HepG2 (cell line): ENCODE measurements around the gene FMC1. TPM values are rescaled to one million over a fixed set of nuclear protein-coding genes. Genes with fewer than 3 reads are reported as not detected.

Experiments used
- CAMTA2 ChIP-seq: sonication (generic); formaldehyde crosslinking; IDR thresholded peaks from 2 replicates; pipeline ENCODE4 v1.4.0; 2020; ENCODE audit warnings: mild to moderate bottlenecking, missing genetic modification reagents, borderline replicate concordance
- CHD4 ChIP-seq: fragments of 200-600 bp; sonication (generic); IDR thresholded peaks from 2 replicates; pipeline ENCODE4 v1.7.0; 2017; ENCODE audit warnings: mild to moderate bottlenecking, low read length, borderline replicate concordance
- KLF11 ChIP-seq: IDR thresholded peaks from 2 replicates; pipeline ENCODE4 v1.6.1; 2016; ENCODE audit warnings: missing compliant biosample characterization
- NFKBIZ ChIP-seq: IDR thresholded peaks from 2 replicates; pipeline ENCODE4 v1.6.1; 2018; ENCODE audit warnings: missing genetic modification reagents, missing compliant biosample characterization
- U2AF1 ChIP-seq: fragments of 200-400 bp; formaldehyde crosslinking; optimal IDR thresholded peaks from 2 replicates; pipeline ENCODE3; 2017; ENCODE audit warnings: mild to moderate bottlenecking, low read depth, low read length
- ZFP36L1 ChIP-seq: sonication (generic); formaldehyde crosslinking; IDR thresholded peaks from 2 replicates; pipeline ENCODE4 v1.8.0; 2022; ENCODE audit warnings: mild to moderate bottlenecking, missing genetic modification reagents, moderate library complexity
- ZFP62 ChIP-seq: sonication (generic); formaldehyde crosslinking; IDR thresholded peaks from 2 replicates; pipeline ENCODE4 v1.4.0; 2020; ENCODE audit warnings: missing genetic modification reagents
- ZMYM3 ChIP-seq: sonication (generic); formaldehyde crosslinking; IDR thresholded peaks from 2 replicates; pipeline ENCODE4 v1.5.1; 2020; ENCODE audit warnings: mild to moderate bottlenecking, missing genetic modification reagents
- ZNF101 ChIP-seq: sonication (generic); formaldehyde crosslinking; IDR thresholded peaks from 2 replicates; pipeline ENCODE4 v1.4.0; 2020; ENCODE audit warnings: mild to moderate bottlenecking, low read depth, missing genetic modification reagents, borderline replicate concordance
- ZNF460 ChIP-seq: sonication (generic); formaldehyde crosslinking; IDR thresholded peaks from 2 replicates; pipeline ENCODE4 v1.5.1; 2020; ENCODE audit warnings: missing genetic modification reagents, mild to moderate bottlenecking, borderline replicate concordance
- ZNF746 ChIP-seq: sonication (generic); formaldehyde crosslinking; IDR thresholded peaks from 2 replicates; pipeline ENCODE4 v1.8.0; 2022; ENCODE audit warnings: mild to moderate bottlenecking, missing genetic modification reagents
- polyA plus RNA-seq, 8 experiments: library from polyadenylated mRNA; depleted of rRNA in 3 of 8; stranded (reverse) in 7 of 8; unstranded in 1 of 8; fragments of >200 nt; fragmentation: Illumina TruSeq in 4 of 8; extraction: Trizol in 4 of 8; gene quantifications; 2 replicates each; pipeline versions ENCODE4 v1.2.1 to v1.2.3, GENCODE V29; 2011 to 2016; ENCODE audit warnings: low read depth in 4 of 8, missing spikeins in 1 of 8, mixed read lengths in 1 of 8; ENCODE audit not compliant: insufficient read depth in 1 of 8
- total RNA-seq, 5 experiments: library from RNA; depleted of rRNA; stranded (reverse); fragments of >200 nt; fragmentation: Illumina TruSeq; extraction: Trizol; gene quantifications; 2 replicates each; pipeline ENCODE4 v1.2.3, GENCODE V29; 2016; ENCODE audit warnings: low read depth in 1 of 5
- TF ChIP-seq, protein P1 (sequence below): sonication (generic); formaldehyde crosslinking; IDR thresholded peaks from 2 replicates; pipeline ENCODE4 v1.4.0; 2020; ENCODE audit warnings: mild to moderate bottlenecking, missing genetic modification reagents
- TF ChIP-seq, protein P2 (sequence below): IDR thresholded peaks from 2 replicates; pipeline ENCODE4 v1.6.1; 2018; ENCODE audit warnings: missing genetic modification reagents
- TF ChIP-seq, protein P3 (sequence below): sonication (generic); formaldehyde crosslinking; IDR thresholded peaks from 2 replicates; pipeline ENCODE4 v1.8.0; 2022; ENCODE audit warnings: mild to moderate bottlenecking, missing genetic modification reagents, moderate library complexity
- TF ChIP-seq, protein P4 (sequence below): sonication (generic); formaldehyde crosslinking; IDR thresholded peaks from 2 replicates; pipeline ENCODE4 v1.4.0; 2020; ENCODE audit warnings: missing genetic modification reagents

Gene FMC1
- total and polyA plus RNA-seq, 2 of the 13 experiments (the other 11 are each of a cell fraction or from before 2014, with no cell fraction given): 39.2 to 50.7 TPM

DNA sequence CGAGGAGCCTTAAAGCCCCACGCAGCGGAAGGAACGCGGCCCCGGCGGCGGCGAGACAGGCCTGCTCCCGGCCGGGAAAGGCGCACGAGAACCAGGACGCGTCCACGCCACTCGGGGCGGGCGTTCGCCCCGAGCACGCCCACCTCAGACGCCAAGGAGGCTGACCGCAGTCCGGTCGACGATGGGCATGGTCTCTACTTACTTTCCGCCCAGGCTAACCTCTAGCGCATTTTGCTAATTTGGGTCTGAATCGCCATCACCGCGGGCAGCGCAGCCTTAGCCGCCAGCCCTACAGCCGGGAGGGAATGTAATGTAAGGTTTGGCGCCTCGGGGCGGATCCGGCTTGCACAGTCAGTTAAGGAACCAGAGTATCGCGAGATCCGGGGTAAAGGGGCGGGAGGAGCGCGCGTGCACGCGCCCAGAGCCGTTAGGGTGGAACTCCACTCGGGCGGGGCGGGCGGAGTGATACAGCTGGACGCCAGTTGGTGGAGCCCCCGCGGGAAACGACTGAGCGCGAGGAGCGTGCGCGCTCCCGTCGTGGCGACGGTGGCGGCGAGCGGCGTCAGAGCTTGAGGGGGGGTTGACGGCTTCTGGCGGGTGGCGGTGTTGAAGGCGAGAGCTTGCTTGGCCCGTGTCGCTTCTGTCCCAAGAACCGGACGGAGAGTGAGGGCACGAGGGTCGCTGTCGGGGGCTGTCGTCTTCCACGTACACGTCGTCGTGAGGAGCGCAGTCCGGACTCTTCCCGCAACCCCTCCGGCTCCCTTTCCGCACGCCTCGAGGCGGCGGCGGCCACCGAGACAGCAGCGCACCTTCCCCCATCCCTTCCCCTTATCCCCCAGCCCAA lies 18.5 kb downstream of the FMC1 start, which contains the start of gene LUC7L2 (continued):
- TF ChIP-seq, protein P1, sequence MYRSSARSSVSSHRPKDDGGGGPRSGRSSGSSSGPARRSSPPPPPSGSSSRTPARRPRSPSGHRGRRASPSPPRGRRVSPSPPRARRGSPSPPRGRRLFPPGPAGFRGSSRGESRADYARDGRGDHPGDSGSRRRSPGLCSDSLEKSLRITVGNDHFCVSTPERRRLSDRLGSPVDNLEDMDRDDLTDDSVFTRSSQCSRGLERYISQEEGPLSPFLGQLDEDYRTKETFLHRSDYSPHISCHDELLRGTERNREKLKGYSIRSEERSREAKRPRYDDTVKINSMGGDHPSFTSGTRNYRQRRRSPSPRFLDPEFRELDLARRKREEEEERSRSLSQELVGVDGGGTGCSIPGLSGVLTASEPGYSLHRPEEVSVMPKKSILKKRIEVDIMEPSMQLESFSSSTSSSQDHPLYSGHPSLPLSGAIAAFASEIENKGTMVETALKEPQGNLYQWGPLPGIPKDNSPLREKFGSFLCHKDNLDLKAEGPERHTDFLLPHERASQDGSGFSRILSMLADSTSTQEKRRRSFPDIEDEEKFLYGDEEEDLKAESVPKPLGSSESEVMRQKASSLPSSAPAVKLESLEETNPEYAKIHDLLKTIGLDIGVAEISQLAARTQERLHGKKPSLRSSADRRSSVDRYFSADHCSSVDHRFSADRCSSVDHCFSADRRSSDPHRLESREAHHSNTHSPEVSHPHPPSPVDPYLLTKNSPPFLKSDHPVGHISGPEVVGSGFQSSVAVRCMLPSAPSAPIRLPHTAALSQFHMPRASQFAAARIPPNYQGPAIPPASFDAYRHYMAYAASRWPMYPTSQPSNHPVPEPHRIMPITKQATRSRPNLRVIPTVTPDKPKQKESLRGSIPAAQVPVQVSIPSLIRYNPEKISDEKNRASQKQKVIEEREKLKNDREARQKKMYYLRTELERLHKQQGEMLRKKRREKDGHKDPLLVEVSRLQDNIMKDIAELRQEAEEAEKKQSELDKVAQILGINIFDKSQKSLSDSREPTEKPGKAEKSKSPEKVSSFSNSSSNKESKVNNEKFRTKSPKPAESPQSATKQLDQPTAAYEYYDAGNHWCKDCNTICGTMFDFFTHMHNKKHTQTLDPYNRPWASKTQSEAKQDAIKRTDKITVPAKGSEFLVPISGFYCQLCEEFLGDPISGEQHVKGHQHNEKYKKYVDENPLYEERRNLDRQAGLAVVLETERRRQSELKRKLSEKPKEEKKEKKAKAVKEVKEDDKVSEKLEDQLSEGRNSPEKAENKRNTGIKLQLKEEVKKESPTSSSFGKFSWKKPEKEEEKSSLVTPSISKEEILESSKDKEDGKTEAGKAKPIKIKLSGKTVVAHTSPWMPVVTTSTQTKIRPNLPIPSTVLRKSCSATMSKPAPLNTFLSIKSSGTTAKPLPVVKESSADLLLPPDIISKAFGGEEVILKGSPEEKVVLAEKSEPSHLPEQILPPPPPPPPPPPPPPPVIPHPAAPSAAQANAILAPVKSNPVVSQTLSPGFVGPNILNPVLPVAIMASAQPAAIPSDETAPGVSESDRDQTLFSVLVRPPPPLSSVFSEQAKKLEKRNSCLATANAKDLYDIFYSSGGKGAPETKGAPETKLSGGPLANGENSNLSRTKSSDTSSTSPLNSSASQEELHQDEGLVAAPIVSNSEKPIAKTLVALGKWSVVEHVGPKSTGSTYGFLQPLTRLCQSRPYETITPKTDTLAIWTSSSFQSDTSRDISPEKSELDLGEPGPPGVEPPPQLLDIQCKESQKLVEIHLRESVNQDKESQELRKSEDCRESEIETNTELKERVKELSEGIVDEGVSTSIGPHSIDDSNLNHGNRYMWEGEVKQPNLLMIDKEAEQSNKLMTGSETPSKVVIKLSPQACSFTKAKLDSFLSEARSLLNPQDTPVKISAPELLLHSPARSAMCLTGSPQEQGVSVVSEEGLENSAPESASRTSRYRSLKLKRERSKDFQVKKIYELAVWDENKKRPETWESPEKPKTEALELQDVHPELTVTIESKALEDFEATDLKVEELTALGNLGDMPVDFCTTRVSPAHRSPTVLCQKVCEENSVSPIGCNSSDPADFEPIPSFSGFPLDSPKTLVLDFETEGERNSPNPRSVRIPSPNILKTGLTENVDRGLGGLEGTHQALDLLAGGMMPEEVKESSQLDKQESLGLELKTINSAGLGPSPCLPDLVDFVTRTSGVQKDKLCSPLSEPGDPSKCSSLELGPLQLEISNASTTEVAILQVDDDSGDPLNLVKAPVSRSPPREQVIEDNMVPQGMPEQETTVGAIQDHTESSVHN (CRISPR knock-in tag): no peak
- TF ChIP-seq CHD4 (no peak), U2AF1 (no peak), ZNF460 (CRISPR knock-in tag) (no peak), ZNF746 (no peak), ZFP62 (CRISPR knock-in tag) (no peak), CAMTA2 (no peak; the same call in none of the 2 replicates), NFKBIZ (CRISPR knock-in tag) (peak; percentile 71; the same call in 1 of the 2 replicates), ZFP36L1 (CRISPR knock-in tag) (peak; percentile 92), KLF11 (CRISPR knock-in tag) (0 out of 2 replicates have a peak, but pooled peaks have one; percentile 47), ZMYM3 (CRISPR knock-in tag) (peak; percentile 64), ZNF101 (0 out of 2 replicates have a peak, but pooled peaks have one; percentile 63)
- TF ChIP-seq, protein P2, sequence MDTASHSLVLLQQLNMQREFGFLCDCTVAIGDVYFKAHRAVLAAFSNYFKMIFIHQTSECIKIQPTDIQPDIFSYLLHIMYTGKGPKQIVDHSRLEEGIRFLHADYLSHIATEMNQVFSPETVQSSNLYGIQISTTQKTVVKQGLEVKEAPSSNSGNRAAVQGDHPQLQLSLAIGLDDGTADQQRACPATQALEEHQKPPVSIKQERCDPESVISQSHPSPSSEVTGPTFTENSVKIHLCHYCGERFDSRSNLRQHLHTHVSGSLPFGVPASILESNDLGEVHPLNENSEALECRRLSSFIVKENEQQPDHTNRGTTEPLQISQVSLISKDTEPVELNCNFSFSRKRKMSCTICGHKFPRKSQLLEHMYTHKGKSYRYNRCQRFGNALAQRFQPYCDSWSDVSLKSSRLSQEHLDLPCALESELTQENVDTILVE (CRISPR knock-in tag): no peak
- TF ChIP-seq, protein P3, sequence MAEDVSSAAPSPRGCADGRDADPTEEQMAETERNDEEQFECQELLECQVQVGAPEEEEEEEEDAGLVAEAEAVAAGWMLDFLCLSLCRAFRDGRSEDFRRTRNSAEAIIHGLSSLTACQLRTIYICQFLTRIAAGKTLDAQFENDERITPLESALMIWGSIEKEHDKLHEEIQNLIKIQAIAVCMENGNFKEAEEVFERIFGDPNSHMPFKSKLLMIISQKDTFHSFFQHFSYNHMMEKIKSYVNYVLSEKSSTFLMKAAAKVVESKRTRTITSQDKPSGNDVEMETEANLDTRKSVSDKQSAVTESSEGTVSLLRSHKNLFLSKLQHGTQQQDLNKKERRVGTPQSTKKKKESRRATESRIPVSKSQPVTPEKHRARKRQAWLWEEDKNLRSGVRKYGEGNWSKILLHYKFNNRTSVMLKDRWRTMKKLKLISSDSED: no peak
- TF ChIP-seq, protein P4, sequence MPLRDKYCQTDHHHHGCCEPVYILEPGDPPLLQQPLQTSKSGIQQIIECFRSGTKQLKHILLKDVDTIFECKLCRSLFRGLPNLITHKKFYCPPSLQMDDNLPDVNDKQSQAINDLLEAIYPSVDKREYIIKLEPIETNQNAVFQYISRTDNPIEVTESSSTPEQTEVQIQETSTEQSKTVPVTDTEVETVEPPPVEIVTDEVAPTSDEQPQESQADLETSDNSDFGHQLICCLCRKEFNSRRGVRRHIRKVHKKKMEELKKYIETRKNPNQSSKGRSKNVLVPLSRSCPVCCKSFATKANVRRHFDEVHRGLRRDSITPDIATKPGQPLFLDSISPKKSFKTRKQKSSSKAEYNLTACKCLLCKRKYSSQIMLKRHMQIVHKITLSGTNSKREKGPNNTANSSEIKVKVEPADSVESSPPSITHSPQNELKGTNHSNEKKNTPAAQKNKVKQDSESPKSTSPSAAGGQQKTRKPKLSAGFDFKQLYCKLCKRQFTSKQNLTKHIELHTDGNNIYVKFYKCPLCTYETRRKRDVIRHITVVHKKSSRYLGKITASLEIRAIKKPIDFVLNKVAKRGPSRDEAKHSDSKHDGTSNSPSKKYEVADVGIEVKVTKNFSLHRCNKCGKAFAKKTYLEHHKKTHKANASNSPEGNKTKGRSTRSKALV: peak; percentile 97
